ENCODE measurements around the gene PTPRO.

The PTPRO gene

GRCh38 chr12:15629108-15629507, 306.8 kb downstream of the PTPRO start:
- no peak for TF ChIP-seq ZFX (IDR thresholded peaks at IDR 0.05)
- no peak for TF ChIP-seq CTCF (conservative IDR thresholded peaks at IDR 0.05)
- H3K27ac ChIP-seq = no peak overlapping the region

- no peak overlapping the region for H3K27ac ChIP-seq
- TF ChIP-seq ZFX (IDR thresholded peaks at IDR 0.05) (no peak), CTCF (conservative IDR thresholded peaks at IDR 0.05) (no peak)
Observed at GRCh38 chr12:15629761-15630160, 307.5 kb downstream of the PTPRO start.

- H3K27ac ChIP-seq = no peak overlapping the region
- no peak for TF ChIP-seq CTCF (conservative IDR thresholded peaks at IDR 0.05)
- TF ChIP-seq ZFX (IDR thresholded peaks at IDR 0.05) = no peak
Observed at GRCh38 chr12:15631007-15631715, 308.9 kb downstream of the PTPRO start.

GRCh38 chr12:15632708-15633107, 310.4 kb downstream of the PTPRO start:
- no peak overlapping the region for H3K27ac ChIP-seq
- TF ChIP-seq ZFX (IDR thresholded peaks at IDR 0.05) (no peak), CTCF (conservative IDR thresholded peaks at IDR 0.05) (no peak)

- no peak overlapping the region for H3K27ac ChIP-seq
- TF ChIP-seq CTCF (conservative IDR thresholded peaks at IDR 0.05) (no peak), ZFX (IDR thresholded peaks at IDR 0.05) (no peak)
Observed at GRCh38 chr12:15633201-15633600, 310.9 kb downstream of the PTPRO start.

- H3K27ac ChIP-seq = no peak overlapping the region
- TF ChIP-seq CTCF (conservative IDR thresholded peaks at IDR 0.05) = no peak
- no peak for TF ChIP-seq ZFX (IDR thresholded peaks at IDR 0.05)
Observed at GRCh38 chr12:15634010-15634683, 311.8 kb downstream of the PTPRO start.

- no peak overlapping the region for H3K27ac ChIP-seq
- TF ChIP-seq ZFX (IDR thresholded peaks at IDR 0.05) (no peak), CTCF (conservative IDR thresholded peaks at IDR 0.05) (no peak)
Observed at GRCh38 chr12:15636060-15636890, 314.0 kb downstream of the PTPRO start.
